ENCODE measurements around the gene TCF7L2.

TCF7L2 gene

DNA sequence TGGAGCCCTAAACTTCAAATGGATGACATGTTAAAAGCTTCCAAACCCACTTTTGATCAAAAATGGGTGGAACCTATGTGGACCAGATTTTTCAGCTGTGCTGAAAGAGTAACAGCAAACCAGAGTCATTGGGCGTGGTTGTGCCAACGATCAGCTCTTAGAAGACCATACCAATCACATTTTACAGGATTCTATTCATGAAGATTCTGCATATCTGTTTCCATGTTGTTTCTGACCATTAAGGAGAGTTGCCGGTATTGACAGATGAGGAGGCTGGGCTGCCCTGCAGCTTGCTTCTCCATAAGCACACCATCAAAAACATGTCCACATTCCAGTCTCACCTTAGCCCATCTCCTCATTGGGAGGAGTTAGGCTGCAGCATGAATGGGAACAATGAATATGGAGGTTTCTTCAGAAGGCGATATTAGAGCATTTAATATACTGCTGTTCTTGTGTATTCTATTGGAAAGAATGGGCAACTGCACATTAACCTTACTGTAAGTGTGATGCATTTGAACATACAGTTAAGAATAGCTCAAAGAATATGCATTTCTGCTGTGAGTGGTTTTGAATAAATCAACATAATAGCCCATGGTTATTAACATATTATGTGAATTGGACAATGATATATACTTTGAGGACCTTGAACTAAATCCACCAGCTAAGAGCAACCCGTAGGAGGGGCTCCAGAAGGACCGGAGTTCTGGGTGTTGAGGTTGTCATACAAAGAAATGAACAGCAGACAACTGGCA is 116.7 kb downstream of the TCF7L2 start:
- H3K4me1 ChIP-seq (ENCODE audit: insufficient read depth, low read length) = peaks cover 21% of the 10 kb centered on the region

DNA sequence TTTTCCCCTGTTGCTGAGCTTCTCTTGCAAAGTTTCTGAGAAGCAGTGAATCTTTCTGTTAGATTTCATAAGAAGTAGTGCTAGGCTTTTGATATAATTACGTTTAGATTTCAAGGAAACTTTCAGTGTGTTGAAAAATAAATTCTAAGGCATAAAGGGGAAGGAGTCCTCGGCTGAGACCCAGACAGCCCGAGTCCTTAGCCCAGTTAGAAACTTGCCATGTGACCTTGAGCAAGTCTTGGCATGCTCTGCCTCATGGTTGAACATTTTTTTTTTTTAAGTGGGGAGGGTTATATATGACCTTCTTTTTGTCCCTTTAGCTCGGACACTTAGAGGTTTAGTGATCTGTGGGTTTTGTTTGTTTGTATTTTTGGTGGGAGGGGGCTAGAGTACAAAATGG is 117.5 kb downstream of the TCF7L2 start:
- no peak overlapping the region for H3K9ac ChIP-seq (ENCODE audit: low read depth, low read length)
- H3K9me3 ChIP-seq (ENCODE audit: control insufficient read depth, insufficient read depth, low read length) = no peaks in the 10 kb centered on the region
- H3K4me1 ChIP-seq (ENCODE audit: insufficient read depth, low read length) = peaks cover 14% of the 10 kb centered on the region; the same call in 1 of the 2 replicates

More for the DNA sequence above, 116.7 kb downstream of the TCF7L2 start:
- Histone ChIP-seq H3K36me3 (ENCODE audit: insufficient read depth, low read length) (peaks cover 3% of the 10 kb centered on the region; the same call in 1 of the 2 replicates), H3K9ac (ENCODE audit: low read depth, low read length) (no peak overlapping the region), H3K9me3 (ENCODE audit: control insufficient read depth, insufficient read depth, low read length) (no peaks in the 10 kb centered on the region)

DNA sequence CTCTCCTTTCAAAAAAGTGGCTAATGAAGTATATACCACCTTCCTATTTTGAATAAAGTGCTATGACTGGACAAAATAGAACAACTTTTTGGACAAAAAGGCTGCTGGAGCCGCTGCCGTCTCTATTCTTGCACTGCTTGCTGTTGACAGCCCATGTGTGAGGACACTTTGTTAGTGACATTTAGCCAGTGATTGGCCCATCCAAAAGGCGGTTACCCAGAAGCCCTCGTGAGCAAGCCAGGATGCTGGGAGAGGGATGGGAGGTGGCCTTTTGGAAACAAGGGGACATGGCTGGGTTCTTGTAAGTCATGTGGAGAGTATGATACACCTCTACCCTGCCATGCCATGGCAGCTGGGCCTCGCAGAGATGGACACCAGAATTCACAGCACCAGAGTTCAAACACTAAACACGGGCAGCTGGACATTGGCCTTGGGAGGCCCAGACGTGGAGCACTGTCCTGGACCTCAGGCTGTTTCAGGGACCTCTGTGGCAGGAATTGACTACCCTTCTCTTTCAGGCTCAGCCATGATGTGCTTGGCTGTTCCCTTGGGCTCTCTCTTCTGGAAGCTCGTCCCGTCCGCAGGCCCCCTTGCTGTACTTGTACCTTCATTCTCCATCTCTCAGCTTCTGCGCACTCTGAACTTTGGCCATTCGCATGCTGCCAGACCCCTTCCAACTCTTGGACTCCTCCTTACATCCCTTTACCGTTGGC is 118.3 kb downstream of the TCF7L2 start:
- H3K36me3 ChIP-seq (ENCODE audit: insufficient read depth, low read length) = peaks cover 3% of the 10 kb centered on the region; the same call in 1 of the 2 replicates
- no peaks in the 10 kb centered on the region for H3K9me3 ChIP-seq (ENCODE audit: control insufficient read depth, insufficient read depth, low read length)
- H3K9ac ChIP-seq (ENCODE audit: low read depth, low read length) = no peak overlapping the region
- H3K4me1 ChIP-seq (ENCODE audit: insufficient read depth, low read length) = peaks cover 11% of the 10 kb centered on the region; the same call in 1 of the 2 replicates

More for the DNA sequence above, 117.5 kb downstream of the TCF7L2 start:
- H3K36me3 ChIP-seq (ENCODE audit: insufficient read depth, low read length) = peaks cover 3% of the 10 kb centered on the region; the same call in 1 of the 2 replicates

DNA sequence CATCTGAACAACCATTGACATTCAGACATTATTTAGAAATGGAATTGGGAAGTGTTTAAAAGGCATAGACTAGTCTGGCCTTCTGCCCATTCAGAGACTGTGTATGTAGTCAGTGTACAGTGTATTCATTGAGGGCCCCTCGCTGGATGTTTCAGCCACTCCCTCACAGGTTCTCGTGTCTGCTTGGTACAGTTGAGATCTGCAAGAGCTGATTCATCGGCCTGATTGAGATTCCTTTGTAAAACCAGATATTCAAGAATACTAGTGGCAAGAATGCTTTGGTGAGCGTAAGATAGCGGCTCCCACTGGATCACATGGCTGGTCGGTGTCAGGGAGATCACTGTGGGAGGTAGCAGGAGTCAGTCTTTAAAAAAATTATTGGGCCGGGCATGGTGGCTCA is 119.5 kb downstream of the TCF7L2 start:
- Histone ChIP-seq H3K9ac (ENCODE audit: low read depth, low read length) (no peak overlapping the region), H3K9me3 (ENCODE audit: control insufficient read depth, insufficient read depth, low read length) (no peaks in the 10 kb centered on the region), H3K4me1 (ENCODE audit: insufficient read depth, low read length) (peaks cover 7% of the 10 kb centered on the region; the same call in 1 of the 2 replicates), H3K36me3 (ENCODE audit: insufficient read depth, low read length) (peaks cover 3% of the 10 kb centered on the region; the same call in 1 of the 2 replicates)

DNA sequence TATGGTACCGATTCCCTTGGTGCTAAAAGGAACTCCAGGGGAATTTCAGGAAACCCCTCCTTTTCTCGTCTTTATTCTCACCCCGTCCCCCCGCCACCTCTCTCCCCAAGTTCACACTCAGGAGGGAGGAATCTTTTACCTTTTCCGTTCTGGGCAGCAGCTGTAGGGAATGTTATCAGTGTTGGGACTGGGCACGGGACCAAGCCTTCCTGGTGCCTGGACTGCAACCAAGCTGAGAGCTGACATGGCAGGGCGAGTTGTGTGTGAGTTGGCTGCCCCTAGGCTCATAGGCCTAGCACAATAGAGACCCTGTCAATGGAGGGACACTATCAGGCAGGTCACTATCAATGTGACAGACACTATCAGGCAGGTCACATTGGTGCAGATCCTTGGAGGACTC is 121.4 kb downstream of the TCF7L2 start:
- Histone ChIP-seq H3K36me3 (ENCODE audit: insufficient read depth, low read length) (peaks cover 3% of the 10 kb centered on the region; the same call in 1 of the 2 replicates), H3K9me3 (ENCODE audit: control insufficient read depth, insufficient read depth, low read length) (no peaks in the 10 kb centered on the region), H3K4me1 (ENCODE audit: insufficient read depth, low read length) (peaks cover 18% of the 10 kb centered on the region), H3K9ac (ENCODE audit: low read depth, low read length) (no peak overlapping the region)

DNA sequence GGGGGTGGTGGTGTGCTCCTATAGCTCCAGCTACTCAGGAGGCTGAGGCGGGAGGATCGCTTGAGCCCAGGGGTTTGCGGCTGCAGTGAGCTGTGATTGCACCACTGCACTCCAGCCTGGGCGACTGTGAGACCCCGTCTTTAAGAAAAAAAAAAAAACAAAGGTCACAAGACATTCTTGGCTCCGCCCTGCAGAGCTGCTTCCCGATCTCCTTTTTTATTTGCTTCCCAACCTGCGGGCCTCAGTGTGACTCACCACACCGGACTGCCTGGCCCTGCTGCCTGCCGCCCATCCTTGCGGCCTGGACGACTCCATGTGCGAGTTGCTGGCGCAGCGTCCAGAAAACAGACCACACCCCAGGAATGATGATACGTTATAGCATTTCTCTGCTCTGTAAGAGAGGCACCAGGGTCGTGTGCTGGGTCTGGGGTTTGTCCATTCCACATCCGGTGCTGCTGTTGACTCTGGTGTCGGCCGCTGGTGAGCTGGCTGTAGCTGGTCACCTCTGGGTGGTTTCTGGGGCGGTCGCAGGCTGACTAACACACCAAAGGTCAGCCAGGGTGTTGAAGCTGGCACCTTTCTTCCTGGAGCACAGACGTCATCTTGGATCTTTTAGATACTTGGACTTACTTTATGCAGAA is 123.6 kb downstream of the TCF7L2 start:
- Histone ChIP-seq H3K36me3 (ENCODE audit: insufficient read depth, low read length) (peaks cover 3% of the 10 kb centered on the region; the same call in 1 of the 2 replicates), H3K9me3 (ENCODE audit: control insufficient read depth, insufficient read depth, low read length) (no peaks in the 10 kb centered on the region), H3K4me1 (ENCODE audit: insufficient read depth, low read length) (peaks cover 25% of the 10 kb centered on the region), H3K9ac (ENCODE audit: low read depth, low read length) (peak overlapping the region; percentile 39; the same call in 1 of the 2 replicates)

DNA sequence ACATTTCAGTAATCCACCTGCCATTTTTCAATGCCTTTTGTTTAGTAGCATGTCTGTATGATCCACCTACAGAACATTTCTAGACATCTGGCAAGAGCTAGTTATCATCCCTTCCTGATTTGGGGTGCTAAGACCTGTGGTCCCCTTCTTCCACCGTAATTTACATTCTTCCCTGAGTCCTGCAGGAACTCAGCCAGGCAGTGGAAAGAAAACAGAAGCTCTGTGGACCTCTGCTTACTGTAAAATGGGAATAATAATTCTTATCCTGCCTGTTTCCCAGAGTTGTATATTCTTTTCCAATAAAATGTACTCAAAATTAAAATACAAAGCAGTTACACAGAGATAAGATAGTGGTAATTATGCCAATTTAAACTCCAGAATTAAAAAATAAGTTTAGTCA is 126.9 kb downstream of the TCF7L2 start:
- Histone ChIP-seq H3K9me3 (ENCODE audit: control insufficient read depth, insufficient read depth, low read length) (no peaks in the 10 kb centered on the region), H3K4me1 (ENCODE audit: insufficient read depth, low read length) (peaks cover 39% of the 10 kb centered on the region), H3K36me3 (ENCODE audit: insufficient read depth, low read length) (no peaks in the 10 kb centered on the region), H3K9ac (ENCODE audit: low read depth, low read length) (no peak overlapping the region)

DNA sequence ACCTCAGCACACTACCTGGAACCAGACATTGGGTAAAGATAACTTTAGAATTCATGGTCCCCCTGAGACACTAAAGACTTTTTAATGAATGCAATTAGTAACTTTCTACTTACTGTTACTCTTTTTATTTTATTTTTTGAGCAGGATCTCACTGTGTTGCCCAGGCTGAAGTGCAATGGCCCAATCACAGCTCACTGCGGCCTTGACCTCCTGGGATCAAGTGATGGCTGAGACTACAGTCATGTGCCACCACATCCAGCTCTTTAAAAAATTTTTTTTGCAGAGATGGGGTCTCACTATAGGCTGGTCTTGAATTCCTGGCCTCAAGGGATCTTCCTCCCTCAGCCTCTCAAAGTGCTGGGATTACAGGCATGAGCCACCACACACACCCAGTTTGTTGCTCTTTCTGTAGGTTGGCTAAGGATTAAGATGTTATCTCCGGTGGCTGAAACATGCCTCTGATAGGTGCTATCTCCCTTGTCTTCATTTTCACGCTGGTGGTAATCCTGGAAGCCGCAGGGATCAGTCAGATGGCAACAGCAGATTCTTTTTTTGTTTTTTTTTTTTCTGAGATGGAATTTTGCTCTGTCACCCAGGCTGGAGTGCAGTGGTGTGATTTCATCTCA is 128.3 kb downstream of the TCF7L2 start:
- Histone ChIP-seq H3K36me3 (ENCODE audit: insufficient read depth, low read length) (no peaks in the 10 kb centered on the region; the same call in 1 of the 2 replicates), H3K4me1 (ENCODE audit: insufficient read depth, low read length) (peaks cover 35% of the 10 kb centered on the region), H3K9ac (ENCODE audit: low read depth, low read length) (no peak overlapping the region), H3K9me3 (ENCODE audit: control insufficient read depth, insufficient read depth, low read length) (no peaks in the 10 kb centered on the region)

DNA sequence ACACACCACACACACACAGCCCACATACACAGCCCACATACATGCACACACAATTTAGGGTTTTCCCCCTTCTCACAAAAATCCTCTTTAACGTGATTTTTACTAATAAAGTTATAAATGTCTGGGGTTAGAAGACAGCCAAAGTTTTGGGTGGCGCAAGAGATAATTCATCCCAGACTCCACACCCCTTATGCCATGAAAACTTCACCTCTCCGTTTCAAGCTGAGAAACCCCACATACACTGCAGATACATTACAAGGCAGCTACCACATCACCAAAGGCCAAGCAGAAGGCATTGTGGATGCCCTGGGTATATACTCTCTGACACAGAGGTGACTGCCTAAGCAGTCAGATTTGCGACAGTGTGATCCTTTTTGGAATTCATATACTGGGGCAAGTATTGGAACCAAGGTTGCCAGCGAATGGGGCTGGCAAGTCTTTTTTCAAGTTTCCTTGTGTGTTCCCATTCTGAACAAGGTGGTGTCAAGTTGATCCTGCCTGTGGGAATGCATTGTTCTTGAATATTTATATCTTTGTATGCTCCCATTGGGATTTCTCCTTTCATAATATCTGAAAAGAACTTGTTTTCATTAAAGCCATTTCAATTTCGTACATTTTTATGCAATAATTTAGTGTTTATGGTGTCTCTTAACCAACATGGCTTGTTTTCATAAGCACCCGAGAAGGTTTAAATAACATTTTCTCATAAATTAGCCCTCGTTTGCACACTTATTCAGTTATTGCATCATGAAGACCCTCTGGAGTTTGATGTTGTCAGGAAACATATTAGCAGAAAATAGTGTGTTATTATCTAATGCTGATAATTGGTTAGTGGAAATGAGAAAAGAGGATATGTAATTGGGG is 130.2 kb downstream of the TCF7L2 start:
- peaks cover 30% of the 10 kb centered on the region for H3K4me1 ChIP-seq (ENCODE audit: insufficient read depth, low read length)
- no peaks in the 10 kb centered on the region; the same call in 1 of the 2 replicates for H3K36me3 ChIP-seq (ENCODE audit: insufficient read depth, low read length)
- H3K9me3 ChIP-seq (ENCODE audit: control insufficient read depth, insufficient read depth, low read length) = no peaks in the 10 kb centered on the region
- H3K9ac ChIP-seq (ENCODE audit: low read depth, low read length) = no peak overlapping the region

DNA sequence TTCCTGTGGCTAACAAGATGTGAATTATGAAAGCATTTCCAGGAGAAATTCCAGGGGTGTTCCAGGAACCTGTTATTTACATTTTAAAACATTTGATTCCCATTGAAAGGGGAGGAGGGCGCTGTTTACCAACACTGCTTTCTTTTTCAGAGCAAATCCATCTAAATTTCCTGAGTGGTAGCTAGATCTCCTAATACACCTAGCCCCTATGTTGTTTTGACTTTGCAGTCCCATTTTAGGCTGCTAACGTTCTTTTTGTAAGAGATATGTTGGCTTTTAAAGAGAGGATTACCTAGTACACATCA is 130.8 kb downstream of the TCF7L2 start:
- Histone ChIP-seq H3K4me1 (ENCODE audit: insufficient read depth, low read length) (peaks cover 26% of the 10 kb centered on the region), H3K36me3 (ENCODE audit: insufficient read depth, low read length) (no peaks in the 10 kb centered on the region; the same call in 1 of the 2 replicates), H3K9me3 (ENCODE audit: control insufficient read depth, insufficient read depth, low read length) (no peaks in the 10 kb centered on the region), H3K9ac (ENCODE audit: low read depth, low read length) (no peak overlapping the region)

DNA sequence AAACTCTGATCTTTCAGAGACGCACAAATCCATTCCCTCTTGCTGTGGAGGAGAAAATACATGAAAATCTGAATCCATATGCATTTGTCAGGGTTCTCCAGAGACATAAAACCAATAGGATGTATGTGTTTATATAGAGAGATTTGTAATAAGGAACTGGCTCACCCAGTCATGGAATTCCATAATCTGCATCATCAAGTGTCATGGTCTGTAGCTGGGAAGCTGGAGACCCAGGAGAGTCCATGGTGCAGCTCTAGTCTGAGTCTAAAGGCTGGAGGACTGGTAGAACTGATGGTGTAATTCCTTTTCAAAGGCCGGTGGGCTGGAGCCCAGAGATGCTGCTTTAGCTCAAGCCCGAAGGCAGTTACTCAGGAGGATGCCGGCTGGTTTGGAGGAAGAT is 134.0 kb downstream of the TCF7L2 start:
- Histone ChIP-seq H3K9ac (ENCODE audit: low read depth, low read length) (no peak overlapping the region), H3K9me3 (ENCODE audit: control insufficient read depth, insufficient read depth, low read length) (no peaks in the 10 kb centered on the region), H3K4me1 (ENCODE audit: insufficient read depth, low read length) (peaks cover 33% of the 10 kb centered on the region), H3K36me3 (ENCODE audit: insufficient read depth, low read length) (no peaks in the 10 kb centered on the region; the same call in 1 of the 2 replicates)

DNA sequence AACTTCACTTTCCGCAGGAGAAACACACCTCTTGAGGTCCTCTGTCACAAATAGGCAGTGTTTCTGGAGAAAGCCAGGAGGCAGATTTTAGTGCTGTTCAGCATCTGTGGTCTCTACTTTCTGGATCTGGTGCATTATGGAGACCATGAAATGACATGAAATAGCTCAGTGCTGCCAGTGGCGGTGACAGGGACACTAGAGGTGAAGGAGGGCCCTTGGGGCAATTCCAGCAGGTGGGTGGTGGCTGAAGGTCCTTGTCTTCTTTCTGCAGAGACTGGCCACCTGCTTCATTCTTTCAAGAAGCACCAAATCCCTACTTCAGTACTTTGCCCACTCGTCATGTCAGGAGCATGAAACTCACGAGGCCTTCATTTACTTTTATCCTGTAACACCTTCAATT is 135.7 kb downstream of the TCF7L2 start:
- Histone ChIP-seq H3K9ac (ENCODE audit: low read depth, low read length) (no peak overlapping the region), H3K4me1 (ENCODE audit: insufficient read depth, low read length) (peaks cover 24% of the 10 kb centered on the region), H3K9me3 (ENCODE audit: control insufficient read depth, insufficient read depth, low read length) (no peaks in the 10 kb centered on the region), H3K36me3 (ENCODE audit: insufficient read depth, low read length) (no peaks in the 10 kb centered on the region; the same call in 1 of the 2 replicates)

DNA sequence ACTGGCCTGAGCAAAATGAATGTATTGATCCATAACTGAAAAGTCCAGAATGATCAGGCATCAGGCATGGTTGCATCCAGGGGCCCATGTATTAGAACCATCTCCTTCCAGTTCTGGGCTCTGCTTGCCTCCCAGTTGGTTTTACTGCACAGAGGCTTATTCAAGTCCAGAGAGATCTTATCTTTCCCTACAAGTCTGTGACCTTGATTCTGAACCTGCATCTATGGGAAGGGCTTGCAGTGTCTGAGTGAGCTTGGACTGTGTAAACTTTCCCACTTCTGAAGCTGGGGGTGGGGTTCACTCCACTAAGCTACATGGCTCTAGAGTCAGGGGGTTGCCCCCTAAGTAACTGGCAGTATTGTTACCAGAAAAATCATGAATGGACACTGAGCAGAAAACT is 136.2 kb downstream of the TCF7L2 start:
- peaks cover 21% of the 10 kb centered on the region for H3K4me1 ChIP-seq (ENCODE audit: insufficient read depth, low read length)
- no peak overlapping the region for H3K9ac ChIP-seq (ENCODE audit: low read depth, low read length)

More for the DNA sequence above, 136.2 kb downstream of the TCF7L2 start:
- Histone ChIP-seq H3K9me3 (ENCODE audit: control insufficient read depth, insufficient read depth, low read length) (no peaks in the 10 kb centered on the region), H3K36me3 (ENCODE audit: insufficient read depth, low read length) (no peaks in the 10 kb centered on the region; the same call in 1 of the 2 replicates)

All from ES-I3 (cell line).